Mesothelial cell of epicardium (in vitro differentiated cells): ENCODE data around the gene BCOR. TPM values are rescaled to one million over a fixed set of nuclear protein-coding genes. Genes with fewer than 3 reads are reported as not detected.
A peak's percentile ranks its signal among the peaks of the same experiment; 100 is the strongest.

Experiments used
- DNase-seq, 2 experiments: peaks; one replicate each; pipeline ENCODE4 v3.0.0; 2021; ENCODE audit warnings: low spot score in 2 of 2; ENCODE audit not compliant: unreplicated experiment in 2 of 2
- H3K27ac Mint-ChIP-seq: 2 replicates; pipeline ENCODE4 v1.8.0; 2021; ENCODE audit warnings: mixed read lengths
- H3K27me3 Mint-ChIP-seq: 2 replicates; pipeline ENCODE4 v1.8.0; 2021; ENCODE audit warnings: low read depth, mixed read lengths
- H3K36me3 Mint-ChIP-seq: 2 replicates; pipeline ENCODE4 v1.8.0; 2021; ENCODE audit warnings: mixed read lengths
- H3K4me1 Mint-ChIP-seq: 2 replicates; pipeline ENCODE4 v1.8.0; 2021; ENCODE audit warnings: mixed read lengths
- H3K4me3 Mint-ChIP-seq: 2 replicates; pipeline ENCODE4 v1.8.0; 2021; ENCODE audit warnings: mild to moderate bottlenecking, moderate library complexity, mixed read lengths
- H3K9me3 Mint-ChIP-seq: 2 replicates; pipeline ENCODE4 v1.8.0; 2021; ENCODE audit warnings: mixed read lengths
- CTCF ChIP-seq: fragments of 200-600 bp; sonication (generic); IDR thresholded peaks from one replicate; pipeline ENCODE4 v1.5.0; 2021; ENCODE audit warnings: antibody characterized with exemption; ENCODE audit not compliant: unreplicated experiment
- total RNA-seq: library from RNA; stranded (reverse); gene quantifications from 3 replicates; pipeline ENCODE4 v1.2.1, GENCODE V29; 2021

BCOR gene
- total RNA-seq, 1 donor from 2014 or later: 52.3 TPM

- no peak overlapping the region for H3K27ac Mint-ChIP-seq
- no peaks in the 10 kb centered on the region for H3K27me3 Mint-ChIP-seq
- H3K4me1 Mint-ChIP-seq: peaks cover 35% of the 10 kb centered on the region
- no peaks in the 10 kb centered on the region for H3K9me3 Mint-ChIP-seq
- no peak for TF ChIP-seq CTCF
- H3K36me3 Mint-ChIP-seq: no peaks in the 10 kb centered on the region
- DNase-seq: no peak
- peak overlapping the region; percentile 57 for H3K4me3 Mint-ChIP-seq
These were observed 6.0 kb upstream of the BCOR start for GRCh38 chrX:40103565-40104323.

- Mint-ChIP-seq H3K4me3 (peak overlapping the region; percentile 51), H3K27me3 (no peaks in the 10 kb centered on the region), H3K9me3 (no peaks in the 10 kb centered on the region), H3K27ac (peak overlapping the region; percentile 39), H3K36me3 (no peaks in the 10 kb centered on the region), H3K4me1 (peaks cover 33% of the 10 kb centered on the region)
- no peak for DNase-seq
- no peak for TF ChIP-seq CTCF
These were observed 4.9 kb upstream of the BCOR start for GRCh38 chrX:40102393-40103381.

- peaks cover 28% of the 10 kb centered on the region for H3K4me1 Mint-ChIP-seq
- no peak for TF ChIP-seq CTCF
- DNase-seq: no peak
- no peaks in the 10 kb centered on the region for H3K36me3 Mint-ChIP-seq
- no peak overlapping the region for H3K4me3 Mint-ChIP-seq
- H3K9me3 Mint-ChIP-seq: no peaks in the 10 kb centered on the region
- no peak overlapping the region for H3K27ac Mint-ChIP-seq
- H3K27me3 Mint-ChIP-seq: no peaks in the 10 kb centered on the region
These were observed 3.7 kb upstream of the BCOR start for GRCh38 chrX:40101430-40101802.

GRCh38 chrX:40100537-40101429, 3.0 kb upstream of the BCOR start:
- no peak overlapping the region for H3K4me3 Mint-ChIP-seq
- no peak for DNase-seq
- H3K9me3 Mint-ChIP-seq: no peaks in the 10 kb centered on the region
- H3K36me3 Mint-ChIP-seq: no peaks in the 10 kb centered on the region
- no peaks in the 10 kb centered on the region for H3K27me3 Mint-ChIP-seq
- H3K4me1 Mint-ChIP-seq: peaks cover 28% of the 10 kb centered on the region
- no peak for TF ChIP-seq CTCF
- H3K27ac Mint-ChIP-seq: peak overlapping the region; percentile 84

- TF ChIP-seq CTCF: no peak
- Mint-ChIP-seq H3K4me1 (peaks cover 31% of the 10 kb centered on the region), H3K36me3 (no peaks in the 10 kb centered on the region), H3K9me3 (peaks cover under 1% of the 10 kb centered on the region), H3K27me3 (no peaks in the 10 kb centered on the region), H3K4me3 (peak overlapping the region; percentile 39), H3K27ac (peak overlapping the region; percentile 84)
- no peak for DNase-seq
These were observed 2.4 kb upstream of the BCOR start for GRCh38 chrX:40100141-40100536.
